ENCODE measurements around the gene TRERF1. TPM values are rescaled to one million over a fixed set of nuclear protein-coding genes. Genes with fewer than 3 reads are reported as not detected.

TRERF1 gene
- total RNA-seq, 1 experiment from 2014 or later: 5.2 TPM

DNA sequence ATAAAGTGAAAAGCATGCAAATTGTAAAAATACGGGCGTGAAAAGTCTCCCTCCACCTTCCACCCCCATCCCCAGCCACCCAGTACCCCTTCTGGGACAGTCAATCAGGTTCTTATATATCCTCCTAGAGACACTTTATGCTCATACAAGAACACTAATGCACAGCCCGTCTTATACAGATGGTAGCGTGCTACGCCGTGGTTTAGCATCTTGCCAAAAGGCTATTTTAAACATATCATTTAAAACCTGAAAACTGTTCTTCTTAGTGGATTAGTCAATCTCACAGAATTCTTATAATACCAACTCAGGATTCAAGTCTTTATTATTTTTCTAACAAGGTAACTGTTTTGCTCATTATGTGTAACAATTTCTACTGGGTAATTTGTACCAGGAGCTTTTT is 176.8 kb downstream of the TRERF1 start:
- DNase-seq (ENCODE audit: low read depth): no peak

DNA sequence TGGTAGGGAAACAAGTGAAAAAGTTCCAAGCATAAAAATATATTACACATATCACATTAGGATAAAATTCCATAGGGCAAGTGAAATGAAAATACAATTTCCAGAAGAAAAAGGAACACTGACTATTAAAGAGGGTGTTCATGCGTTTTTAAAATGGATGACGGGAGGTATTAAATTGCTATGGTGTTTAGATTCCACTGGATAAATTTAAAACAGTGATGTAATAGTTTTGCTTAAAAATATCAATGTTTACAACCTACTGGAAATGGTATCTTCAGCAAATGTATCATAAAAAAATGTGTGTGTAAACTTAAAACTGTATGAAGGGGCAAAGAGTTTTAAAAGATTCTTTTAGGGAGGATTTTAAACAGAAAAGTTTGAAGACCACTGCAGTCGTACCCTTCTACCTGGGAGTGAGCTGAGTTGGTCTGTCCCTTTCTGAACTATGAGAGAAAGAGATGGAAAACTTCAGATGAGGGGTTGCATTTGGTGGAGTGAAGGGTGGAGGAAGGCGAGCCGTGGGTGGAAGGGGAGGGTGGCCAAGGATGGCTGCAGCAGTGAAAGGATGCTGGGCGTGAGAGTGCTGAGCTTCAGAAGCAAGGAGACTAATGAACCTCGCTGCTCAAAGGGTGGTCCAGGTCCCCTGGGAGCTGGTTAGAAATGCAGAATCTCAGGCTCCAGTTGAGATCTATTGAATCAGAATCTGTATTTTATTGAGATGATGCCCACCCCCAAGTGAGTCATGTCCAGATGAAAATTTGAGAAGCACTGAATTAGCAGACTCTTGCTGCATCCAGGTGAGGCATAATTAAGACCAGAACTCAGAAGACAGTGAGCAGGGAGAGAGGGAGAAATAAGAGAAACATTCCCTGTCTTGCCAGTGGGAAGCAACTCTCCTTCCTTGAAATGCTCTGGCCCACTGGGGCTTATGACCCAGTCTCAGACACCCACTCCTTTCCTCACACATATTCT is 179.6 kb downstream of the TRERF1 start:
- no peak for DNase-seq (ENCODE audit: low read depth)

DNA sequence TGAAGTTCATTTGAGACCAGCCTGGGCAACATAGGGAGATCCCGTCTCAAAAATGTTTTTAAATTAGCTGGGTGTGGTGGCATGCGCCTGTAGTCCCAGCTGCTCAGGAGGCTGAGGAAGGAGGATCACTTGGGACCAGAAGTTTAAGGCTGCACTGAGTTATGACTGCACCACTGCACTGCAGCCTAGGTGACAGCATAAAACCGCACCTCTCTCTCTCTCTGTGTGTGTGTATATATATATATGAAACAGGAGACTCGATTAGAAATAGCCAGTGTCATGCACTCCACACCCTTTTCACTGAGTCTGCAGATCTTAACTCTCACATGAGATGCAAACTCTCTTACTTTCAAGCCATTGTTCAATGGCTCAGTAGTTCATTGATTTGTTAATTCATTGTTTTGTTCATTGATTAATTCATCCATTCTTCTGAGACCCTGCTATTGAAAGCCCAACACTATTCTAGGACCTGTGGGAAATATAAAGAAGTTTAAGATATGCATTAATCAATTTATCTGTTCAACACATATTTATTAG is 181.7 kb downstream of the TRERF1 start:
- no peak for DNase-seq (ENCODE audit: low read depth)

DNA sequence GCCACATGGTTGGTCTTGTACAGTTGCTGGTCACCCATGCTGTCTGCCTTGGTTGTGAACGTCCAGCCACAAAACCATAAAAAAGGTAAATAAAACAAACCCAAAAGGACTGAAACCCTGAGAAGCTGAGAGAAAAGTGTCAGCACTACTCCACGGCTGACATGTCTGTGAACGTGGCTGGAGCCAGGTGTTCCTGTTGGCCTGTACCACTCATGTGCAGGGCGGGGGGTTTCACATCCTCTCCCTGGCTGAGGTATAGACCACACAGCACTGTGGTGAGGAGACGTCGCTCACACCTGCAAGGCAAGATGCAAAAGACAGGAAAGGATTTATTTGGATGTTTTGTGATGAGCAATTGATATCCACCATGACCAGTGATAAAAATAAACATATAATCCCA is 182.2 kb downstream of the TRERF1 start:
- DNase-seq (ENCODE audit: low read depth): no peak

DNA sequence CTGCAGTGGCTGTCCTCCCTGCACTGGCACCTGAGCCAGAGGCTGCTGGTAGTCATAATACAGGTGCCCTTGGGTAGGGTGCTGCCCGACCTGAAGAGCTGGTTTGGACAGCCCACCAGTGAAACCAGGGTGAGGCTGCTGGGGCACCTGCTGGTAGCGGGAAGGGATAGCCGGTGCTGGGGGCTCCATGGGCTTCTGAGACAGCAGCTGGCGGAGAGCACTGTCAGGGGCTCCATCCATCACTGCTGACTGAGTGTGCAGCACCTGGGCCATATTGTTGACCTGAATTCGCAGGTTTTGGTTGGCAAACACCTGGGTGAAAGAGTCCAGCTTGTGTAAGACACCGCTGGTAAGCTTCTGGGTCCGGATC is 182.9 kb downstream of the TRERF1 start:
- DNase-seq (ENCODE audit: low read depth): no peak

DNA sequence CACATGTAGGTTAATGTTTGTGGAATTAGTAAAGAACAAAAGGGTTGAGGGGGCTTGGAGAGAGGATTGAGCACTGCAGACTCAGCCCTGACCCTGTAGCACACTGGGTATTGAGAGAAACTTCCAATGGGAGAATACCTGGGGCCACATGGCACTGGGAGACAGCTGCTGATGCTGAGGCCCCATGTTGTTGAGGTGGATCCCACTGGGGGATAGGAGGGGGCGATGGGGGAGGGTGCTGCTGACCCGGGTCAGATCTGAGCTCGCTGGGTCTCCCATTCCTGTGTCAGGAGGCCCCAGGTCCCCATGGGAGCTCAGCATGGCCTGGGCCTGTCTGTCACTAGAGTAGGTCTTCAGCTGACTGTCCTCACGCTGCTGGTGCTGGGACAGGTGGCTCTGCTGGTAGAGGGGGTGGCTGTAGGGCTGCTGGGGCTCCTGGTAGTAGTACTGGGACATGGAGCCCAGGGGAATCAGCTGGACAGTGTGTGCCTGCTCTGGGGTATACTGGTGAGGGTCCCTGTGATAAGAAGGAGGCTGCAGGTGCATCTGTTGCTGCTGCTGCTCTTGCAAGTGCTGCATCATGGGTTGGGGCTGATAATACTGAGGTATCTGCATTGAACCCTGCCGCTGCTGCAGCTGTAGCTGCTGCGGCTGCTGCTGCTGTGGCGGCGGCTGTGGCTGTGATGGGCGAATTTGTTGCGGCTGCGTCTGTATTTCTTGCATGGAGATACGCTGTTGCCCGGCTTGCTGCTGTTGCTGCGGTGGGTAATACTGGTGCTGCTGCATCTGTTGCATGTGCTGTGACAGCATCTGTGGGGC is 183.5 kb downstream of the TRERF1 start:
- no peak for DNase-seq (ENCODE audit: low read depth)

DNA sequence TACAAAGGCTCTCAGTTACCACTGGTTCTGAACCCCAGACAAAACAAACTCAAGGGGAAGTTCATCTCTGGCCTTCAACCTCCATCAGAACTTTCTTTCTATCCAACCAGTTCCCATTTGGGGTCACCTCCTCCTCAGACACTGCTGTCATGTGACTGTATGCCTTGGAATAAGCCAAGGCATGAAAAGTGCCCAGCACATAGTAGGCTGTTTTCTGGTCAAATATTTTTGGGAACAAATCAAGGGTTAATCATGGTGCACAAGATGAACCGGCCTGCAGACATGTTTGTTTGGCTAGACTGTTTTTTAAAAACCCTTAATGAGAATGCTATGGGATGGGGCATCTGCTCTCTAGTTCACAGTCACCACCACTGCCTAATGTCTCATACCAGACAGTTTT is 185.2 kb downstream of the TRERF1 start:
- no peak for DNase-seq (ENCODE audit: low read depth)

DNA sequence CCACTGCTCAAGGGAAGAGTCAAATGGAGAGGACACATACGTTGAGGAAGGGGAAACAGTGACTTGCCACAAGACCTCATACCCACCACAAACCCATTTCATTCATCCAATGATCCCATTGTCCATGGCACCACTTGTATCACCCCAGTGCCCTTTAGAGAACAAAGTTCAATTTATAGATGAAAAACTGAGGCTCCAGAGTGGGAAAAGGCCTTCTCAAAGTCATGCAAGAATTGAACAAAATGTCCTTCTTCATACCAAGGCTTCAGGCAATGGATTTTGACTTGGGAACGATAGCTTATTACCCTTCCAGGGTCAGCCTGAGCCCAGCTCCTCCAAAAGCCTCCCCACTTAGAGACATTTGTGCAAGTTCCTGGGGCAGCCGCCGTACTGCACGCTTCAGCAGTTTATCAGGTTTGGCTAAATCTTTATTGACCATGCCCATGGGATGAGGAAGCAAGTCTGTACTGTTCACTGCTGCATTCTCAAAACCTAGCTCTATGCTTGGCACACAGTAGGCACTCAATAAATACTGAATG is 186.8 kb downstream of the TRERF1 start:
- DNase-seq (ENCODE audit: low read depth): no peak

DNA sequence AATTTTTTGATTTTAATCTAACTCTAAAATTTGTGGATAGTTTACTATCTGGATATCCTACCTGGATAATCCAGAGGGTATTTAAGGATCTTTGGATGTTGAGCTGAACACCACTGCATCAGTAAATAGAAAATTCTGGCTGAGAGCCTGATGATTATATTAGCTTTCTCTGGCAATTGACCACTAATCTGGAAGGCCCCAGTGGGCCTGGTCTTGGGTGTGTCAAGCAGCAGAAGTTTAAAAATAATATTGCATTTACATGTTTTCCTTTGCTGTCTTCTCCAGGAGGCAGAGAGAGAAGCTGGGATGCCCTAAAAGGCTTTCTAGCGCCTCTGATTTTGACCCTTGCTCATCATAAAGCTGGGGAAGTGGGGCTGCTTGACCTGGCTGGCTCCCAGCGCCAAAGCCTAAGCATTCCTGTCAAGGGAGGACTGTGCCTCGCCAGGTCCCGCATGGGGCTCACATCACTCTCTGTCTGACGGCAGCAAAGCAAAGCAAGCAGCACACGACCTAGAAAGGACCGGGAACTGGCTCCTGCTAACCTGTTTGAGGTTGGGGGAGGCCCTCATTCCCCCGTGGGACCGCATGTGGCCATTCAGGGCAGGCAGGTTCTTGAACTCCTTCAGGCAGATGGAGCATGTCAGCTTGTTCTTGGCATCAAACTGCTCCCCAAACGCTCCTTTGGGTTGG is 187.4 kb downstream of the TRERF1 start:
- DNase-seq (ENCODE audit: low read depth): no peak

DNA sequence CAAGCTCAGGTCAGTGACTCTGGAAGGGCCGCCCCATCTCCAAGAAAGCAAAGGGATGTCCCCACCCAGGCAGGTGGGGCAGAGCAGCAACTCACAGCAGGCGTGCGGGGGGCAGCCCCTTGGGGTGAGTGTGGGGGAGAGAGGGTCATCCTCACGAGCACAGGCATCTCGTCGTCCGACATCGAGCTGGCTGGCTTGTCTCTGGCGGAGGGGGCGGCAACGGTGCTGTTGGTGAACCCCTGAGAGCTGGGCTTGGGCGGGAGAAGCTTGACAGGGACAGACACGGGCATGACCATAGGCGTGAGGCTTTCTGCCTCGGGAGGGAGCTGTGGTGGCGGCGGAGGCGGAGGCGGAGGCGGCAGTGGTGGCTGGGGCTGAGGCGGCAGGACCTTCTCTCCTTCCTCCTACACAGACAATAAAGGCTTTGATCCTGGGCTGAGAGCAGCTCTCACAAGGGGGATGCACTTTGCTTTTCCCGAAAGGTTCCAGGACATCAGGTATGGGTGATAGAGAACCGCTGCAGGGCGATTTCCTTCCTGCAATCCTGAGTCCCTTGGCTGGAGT is 188.5 kb downstream of the TRERF1 start:
- no peak for DNase-seq (ENCODE audit: low read depth)

DNA sequence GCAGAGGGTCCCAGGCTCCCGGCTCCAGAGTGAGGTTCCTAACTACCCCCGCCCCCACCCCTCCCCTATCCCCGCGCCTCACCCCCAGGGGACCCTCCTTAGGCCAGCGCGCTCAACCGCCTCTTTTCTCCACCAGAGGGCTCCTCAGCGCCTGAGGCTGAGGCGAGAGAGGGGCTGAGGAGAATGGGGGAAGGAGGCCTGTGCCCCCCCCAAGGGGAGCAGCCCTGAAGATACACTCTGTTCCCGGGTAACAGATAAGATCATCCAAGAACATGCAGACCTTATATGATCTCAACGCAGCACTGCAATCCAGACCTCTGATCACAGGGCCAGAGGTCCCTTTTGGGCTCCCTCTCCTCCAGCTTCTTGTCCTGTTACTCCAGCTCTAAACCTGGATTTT is 190.8 kb downstream of the TRERF1 start:
- DNase-seq (ENCODE audit: low read depth): no peak

DNA sequence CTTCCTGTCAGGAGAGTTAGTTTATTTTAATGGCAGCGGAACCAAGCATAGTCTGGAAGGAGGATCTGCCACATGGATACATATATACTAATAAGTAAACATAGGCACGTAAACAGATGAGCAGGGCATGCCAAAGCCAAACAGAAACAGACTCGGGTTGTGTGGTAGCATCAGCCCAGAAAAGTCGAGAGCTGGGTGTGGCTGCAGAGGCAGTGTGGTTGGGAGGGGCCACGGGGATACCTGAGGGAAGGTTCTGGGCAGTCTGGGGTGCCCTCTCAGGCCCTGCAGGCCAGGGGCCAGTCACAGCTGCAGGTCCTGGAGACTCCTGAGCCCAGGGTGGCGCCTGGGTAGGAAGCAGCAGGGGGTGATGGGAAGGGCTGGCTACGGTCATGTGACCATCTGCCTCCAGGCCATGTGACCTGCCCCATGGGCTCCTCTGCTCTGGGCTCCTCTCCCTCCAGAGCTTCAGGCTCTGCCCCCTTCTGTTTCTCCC is 191.3 kb downstream of the TRERF1 start:
- no peak for DNase-seq (ENCODE audit: low read depth)

DNA sequence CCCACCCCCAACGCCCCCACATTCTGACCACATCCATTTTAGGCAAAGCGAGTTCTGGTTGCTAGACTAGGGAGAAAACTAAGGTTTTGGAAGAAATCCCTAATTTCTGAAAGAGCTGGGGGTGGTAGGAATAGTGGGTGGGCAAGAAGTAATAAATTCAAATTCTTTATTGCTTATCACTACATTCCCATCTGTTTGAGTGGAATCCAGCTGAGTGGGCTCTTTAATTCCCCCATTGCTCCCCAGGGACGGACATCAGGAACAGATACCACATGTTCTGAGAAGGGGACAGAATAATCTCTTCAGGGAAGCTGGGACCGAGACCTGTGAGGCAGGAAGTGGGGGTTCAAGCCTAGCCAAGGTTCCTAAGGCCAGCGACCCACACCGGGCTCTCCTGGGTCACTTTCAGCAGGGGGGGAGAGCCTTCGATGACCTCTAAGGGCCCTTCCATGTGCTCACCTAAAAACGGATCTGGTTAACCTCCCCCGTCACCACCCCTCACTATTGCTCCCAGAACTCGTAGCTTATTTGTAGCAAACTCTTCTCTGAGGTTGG is 191.8 kb downstream of the TRERF1 start:
- no peak for DNase-seq (ENCODE audit: low read depth)

DNA sequence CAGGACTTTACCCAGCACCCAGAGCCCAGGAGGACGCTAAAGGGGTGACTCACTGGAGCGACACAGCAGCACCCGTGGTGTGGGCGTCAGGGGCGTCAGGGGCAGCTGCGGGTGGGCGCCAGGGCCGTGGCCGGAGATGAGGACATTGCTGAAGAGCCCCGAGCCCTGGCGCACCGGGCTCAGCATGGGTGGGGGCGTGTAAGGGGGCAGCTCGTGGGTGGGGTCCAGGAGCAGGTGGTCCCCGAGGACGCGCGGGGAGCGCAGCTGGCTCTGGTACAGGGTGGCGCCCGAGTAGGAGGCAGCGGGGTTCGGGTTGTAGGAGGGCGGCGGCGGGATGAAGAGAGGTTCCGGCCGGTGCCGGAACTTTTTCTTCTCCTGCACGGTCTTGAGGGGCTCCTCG is 192.4 kb downstream of the TRERF1 start:
- DNase-seq (ENCODE audit: low read depth): no peak

DNA sequence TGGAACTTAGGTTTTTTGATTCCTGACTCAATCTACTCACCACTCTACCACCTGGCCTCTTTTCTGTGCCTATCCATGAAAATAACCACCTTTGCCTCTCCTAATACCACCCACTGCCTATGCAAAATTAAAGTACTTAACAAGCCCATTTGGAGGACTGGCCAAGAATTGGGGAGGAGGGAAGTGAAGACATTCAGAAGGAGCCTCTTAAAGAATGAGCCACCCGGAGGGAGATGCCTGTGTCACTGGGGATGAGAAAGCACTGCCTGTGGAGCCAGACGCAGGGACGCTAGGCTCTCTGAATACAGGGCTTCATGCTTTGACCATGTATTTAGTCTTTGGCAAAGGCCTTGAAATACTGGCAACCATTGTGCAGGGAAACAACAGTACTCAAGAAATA is 194.1 kb downstream of the TRERF1 start:
- DNase-seq (ENCODE audit: low read depth): no peak

DNA sequence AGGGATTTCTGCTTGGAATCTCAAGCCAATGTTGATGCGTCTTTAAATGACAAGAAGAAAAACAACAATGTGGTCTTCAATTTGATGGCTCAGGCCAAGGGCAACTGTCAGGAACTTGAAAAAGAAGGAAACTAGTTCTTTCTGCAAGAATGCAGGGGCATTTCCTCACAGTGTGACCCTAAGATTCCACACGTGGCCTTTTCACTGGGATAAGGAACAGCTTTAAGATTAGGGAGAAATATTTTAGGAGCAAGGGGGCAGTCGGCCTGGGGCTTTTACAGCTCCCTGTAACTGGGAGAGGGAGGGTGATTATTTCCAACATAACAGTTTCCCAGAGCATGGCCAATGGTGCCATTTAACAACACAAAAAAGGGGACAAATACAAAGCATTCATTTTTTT is 194.7 kb downstream of the TRERF1 start:
- no peak for DNase-seq (ENCODE audit: low read depth)

DNA sequence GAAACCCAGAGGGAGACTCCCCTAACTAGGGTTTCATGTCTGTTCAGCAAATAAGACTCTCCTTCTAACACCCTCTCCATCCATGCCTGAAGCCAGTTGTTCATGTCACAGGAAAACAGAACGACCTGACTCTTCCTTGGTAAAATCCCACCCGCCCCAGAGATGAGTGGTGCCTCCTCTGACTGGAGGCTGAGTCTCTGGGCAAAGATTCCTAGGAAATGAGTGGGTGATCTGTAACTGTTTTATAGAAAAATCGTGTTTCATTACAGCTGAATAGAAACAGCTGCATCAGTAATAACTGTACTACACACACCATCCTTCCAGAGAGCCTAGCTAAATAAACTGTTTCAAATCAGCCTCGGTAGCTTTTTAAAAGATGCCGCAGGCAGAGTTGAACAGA is 196.7 kb downstream of the TRERF1 start:
- DNase-seq (ENCODE audit: low read depth): no peak

DNA sequence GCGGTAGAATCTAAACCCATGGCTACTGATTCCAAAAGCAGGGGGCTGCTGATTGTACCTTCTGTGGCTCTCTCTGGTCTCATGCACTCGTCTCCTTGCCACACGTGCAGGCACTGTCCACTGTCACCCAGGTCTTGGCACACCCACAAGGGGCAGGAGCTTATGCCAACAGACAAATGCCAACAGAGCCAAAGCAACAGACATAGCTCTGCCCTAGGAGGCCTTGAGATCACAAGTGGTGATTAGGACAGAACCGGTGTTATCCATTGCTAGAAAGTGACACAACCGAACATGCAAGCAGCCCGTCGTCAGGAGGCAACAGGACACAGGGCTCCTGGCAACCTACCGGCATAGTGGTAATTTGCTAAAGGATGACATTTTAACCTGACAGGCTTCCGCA is 197.2 kb downstream of the TRERF1 start:
- DNase-seq (ENCODE audit: low read depth): no peak

DNA sequence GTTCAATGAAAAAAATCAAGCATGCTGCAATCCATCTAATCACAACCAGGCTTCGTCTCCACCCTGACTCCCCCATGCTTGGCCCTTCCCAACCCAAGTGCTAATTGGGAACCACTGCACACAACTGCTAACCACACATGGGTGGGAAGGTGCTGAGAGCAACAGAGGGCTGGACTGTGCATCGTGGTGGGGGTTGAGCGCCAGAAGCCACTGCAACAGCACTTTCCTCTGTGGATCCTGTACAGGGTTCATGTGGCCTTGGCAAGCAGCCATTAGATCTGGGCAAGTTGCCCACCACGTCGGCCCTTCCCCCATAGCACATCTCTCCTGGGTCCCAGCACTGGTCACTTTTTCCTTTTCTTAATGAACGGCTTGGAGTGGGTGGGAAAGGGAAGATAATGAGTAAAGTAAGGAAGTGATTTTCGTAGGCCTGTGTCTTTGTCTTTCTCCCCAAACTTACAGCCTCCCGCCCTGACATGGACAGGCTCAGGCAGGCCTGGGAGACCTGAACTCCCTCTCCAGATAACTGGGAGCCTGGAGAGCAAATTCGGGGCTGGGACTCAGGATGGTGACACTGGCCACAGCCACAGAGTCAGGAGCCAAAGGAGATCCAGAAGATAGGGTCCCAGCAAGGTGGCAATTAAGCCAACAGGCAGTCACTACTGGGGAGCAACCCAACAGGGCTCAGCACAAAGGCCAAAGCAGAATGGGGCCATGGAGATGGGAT is 199.7 kb downstream of the TRERF1 start:
- DNase-seq (ENCODE audit: low read depth): peak; percentile 73

DNA sequence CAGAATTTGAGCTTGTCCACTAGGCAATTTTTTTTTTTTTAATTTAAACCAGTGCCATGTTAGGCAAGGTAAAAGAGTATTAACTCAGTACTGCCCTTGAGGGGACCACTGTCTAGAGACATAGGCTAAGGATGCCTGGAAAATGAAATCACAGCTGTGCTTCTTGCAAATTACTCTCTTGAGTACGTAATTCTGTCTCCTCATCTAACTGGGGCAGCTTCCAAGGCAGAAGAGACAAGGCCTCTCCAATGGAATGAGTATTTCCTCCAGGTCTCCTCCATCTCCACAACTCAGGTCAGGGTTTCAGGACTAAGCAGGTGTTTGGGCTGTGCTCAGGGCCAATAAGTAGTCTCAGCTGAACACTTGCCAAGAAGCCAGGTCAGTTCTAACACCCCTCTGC is 200.2 kb downstream of the TRERF1 start:
- no peak for DNase-seq (ENCODE audit: low read depth)

Data from RPMI7951 (cell line).